Measurements from ENCODE around the gene SLC30A9. TPM values are rescaled to one million over a fixed set of nuclear protein-coding genes. Genes with fewer than 3 reads are reported as not detected.

The SLC30A9 gene
- total and polyA plus RNA-seq, 7 donors, result 10.9 to 38.8 (median 32.6) TPM

GRCh38 chr4:42050516-42051249 lies 60.4 kb downstream of the SLC30A9 start:
- H3K4me3 ChIP-seq, result no peak overlapping the region
- H3K9me3 ChIP-seq, result no peaks in the 10 kb centered on the region
- no peaks in the 10 kb centered on the region for H3K27me3 ChIP-seq (ENCODE audit: insufficient read depth in 3 of 3, low read length in 2 of 3)
- intact Hi-C loops (cut with DNase I), result no loop called here
- no peak for DNase-seq
- ATAC-seq, result no peak
- H3K36me3 ChIP-seq (ENCODE audit: insufficient read depth in 1 of 2, low read depth in 1 of 2), result peaks cover 0 to 50% of the 10 kb centered on the region in 2 donors
- no peaks in the 10 kb centered on the region for H3K4me1 ChIP-seq
- TF ChIP-seq, protein P1, sequence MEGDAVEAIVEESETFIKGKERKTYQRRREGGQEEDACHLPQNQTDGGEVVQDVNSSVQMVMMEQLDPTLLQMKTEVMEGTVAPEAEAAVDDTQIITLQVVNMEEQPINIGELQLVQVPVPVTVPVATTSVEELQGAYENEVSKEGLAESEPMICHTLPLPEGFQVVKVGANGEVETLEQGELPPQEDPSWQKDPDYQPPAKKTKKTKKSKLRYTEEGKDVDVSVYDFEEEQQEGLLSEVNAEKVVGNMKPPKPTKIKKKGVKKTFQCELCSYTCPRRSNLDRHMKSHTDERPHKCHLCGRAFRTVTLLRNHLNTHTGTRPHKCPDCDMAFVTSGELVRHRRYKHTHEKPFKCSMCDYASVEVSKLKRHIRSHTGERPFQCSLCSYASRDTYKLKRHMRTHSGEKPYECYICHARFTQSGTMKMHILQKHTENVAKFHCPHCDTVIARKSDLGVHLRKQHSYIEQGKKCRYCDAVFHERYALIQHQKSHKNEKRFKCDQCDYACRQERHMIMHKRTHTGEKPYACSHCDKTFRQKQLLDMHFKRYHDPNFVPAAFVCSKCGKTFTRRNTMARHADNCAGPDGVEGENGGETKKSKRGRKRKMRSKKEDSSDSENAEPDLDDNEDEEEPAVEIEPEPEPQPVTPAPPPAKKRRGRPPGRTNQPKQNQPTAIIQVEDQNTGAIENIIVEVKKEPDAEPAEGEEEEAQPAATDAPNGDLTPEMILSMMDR (IDR thresholded peaks at IDR 0.05), result no peak
- 90 to 96% (median 92%) methylated on average over 3 of the region's 3 CpGs for WGBS, 3 donors
- H3K27ac ChIP-seq, result no peak overlapping the region

- intact Hi-C loops (cut with DNase I), result no loop called here
- Histone ChIP-seq H3K4me1 (no peaks in the 10 kb centered on the region), H3K27me3 (ENCODE audit: insufficient read depth in 3 of 3, low read length in 2 of 3) (no peaks in the 10 kb centered on the region), H3K27ac (no peak overlapping the region), H3K9me3 (no peaks in the 10 kb centered on the region), H3K4me3 (no peak overlapping the region), H3K36me3 (ENCODE audit: insufficient read depth in 1 of 2, low read depth in 1 of 2) (peaks cover 8 to 60% of the 10 kb centered on the region in 2 donors)
- WGBS, 3 donors, result 94 to 97% (median 96%) methylated on average over 2 of the region's 2 CpGs
- ATAC-seq, result no peak
- TF ChIP-seq, protein P1 (IDR thresholded peaks at IDR 0.05), result no peak
- no peak for DNase-seq
Measured at GRCh38 chr4:42066402-42066801, 76.1 kb downstream of the SLC30A9 start.

GRCh38 chr4:42067264-42067663 lies 76.9 kb downstream of the SLC30A9 start:
- no peak overlapping the region for H3K4me3 ChIP-seq
- no peak for ATAC-seq
- no peaks in the 10 kb centered on the region for H3K27me3 ChIP-seq (ENCODE audit: insufficient read depth in 3 of 3, low read length in 2 of 3)
- no peak overlapping the region for H3K27ac ChIP-seq
- DNase-seq, result no peak
- intact Hi-C loops (cut with DNase I), result no loop called here
- no peaks in the 10 kb centered on the region for H3K9me3 ChIP-seq
- 47 to 50% (median 47%) methylated on average over 2 of the region's 2 CpGs for WGBS, 3 donors
- H3K36me3 ChIP-seq (ENCODE audit: insufficient read depth in 1 of 2, low read depth in 1 of 2), result peaks cover 8 to 61% of the 10 kb centered on the region in 2 donors
- no peaks in the 10 kb centered on the region for H3K4me1 ChIP-seq
- TF ChIP-seq, protein P1 (IDR thresholded peaks at IDR 0.05), result no peak

- no peaks in the 10 kb centered on the region for H3K9me3 ChIP-seq
- TF ChIP-seq, protein P1 (IDR thresholded peaks at IDR 0.05), result no peak
- H3K36me3 ChIP-seq (ENCODE audit: insufficient read depth in 1 of 2, low read depth in 1 of 2), result peaks cover 4 to 44% of the 10 kb centered on the region in 2 donors
- no peaks in the 10 kb centered on the region for H3K4me1 ChIP-seq
- H3K27ac ChIP-seq, result no peak overlapping the region
- intact Hi-C loops (cut with DNase I), result no loop called here
- WGBS, 3 donors, result 85 to 90% (median 88%) methylated on average over 4 of the region's 4 CpGs
- H3K27me3 ChIP-seq (ENCODE audit: insufficient read depth in 3 of 3, low read length in 2 of 3), result no peaks in the 10 kb centered on the region
- DNase-seq, result no peak
- H3K4me3 ChIP-seq, result no peak overlapping the region
- no peak for ATAC-seq
Measured at GRCh38 chr4:42070463-42070862, 80.1 kb downstream of the SLC30A9 start.

DNA sequence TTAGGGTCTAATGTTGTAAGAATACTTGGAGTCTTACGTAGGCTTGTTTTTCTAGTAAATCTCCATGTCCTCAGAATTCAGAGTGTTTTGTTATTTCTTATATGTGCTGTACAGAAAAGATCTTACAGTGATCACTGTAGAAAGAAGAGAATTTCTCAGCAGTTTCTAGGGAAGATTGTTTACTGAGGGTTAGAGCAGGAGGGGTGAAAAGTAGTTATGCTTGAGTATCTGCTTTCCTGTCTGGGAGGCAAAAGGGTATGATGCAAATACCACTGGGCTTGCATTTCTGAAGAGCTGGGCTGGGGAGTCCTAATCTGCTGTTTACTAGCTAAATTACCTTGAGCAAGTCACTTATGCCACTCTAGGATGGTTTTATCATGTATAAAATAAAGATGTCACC lies 84.0 kb downstream of the SLC30A9 start:
- TF ChIP-seq, protein P1 (IDR thresholded peaks at IDR 0.05), result no peak
- ATAC-seq (no peak), DNase-seq (no peak)
- H3K9me3 ChIP-seq, result no peaks in the 10 kb centered on the region
- no peaks in the 10 kb centered on the region for H3K27me3 ChIP-seq (ENCODE audit: insufficient read depth in 3 of 3, low read length in 2 of 3)
- 92 to 98% (median 96%) methylated on average over 1 of the region's 1 CpG for WGBS, 3 donors
- no peaks in the 10 kb centered on the region for H3K4me1 ChIP-seq
- peaks cover 0 to 26% of the 10 kb centered on the region in 2 donors for H3K36me3 ChIP-seq (ENCODE audit: insufficient read depth in 1 of 2, low read depth in 1 of 2)
- no peak overlapping the region for H3K27ac ChIP-seq
- intact Hi-C loops (cut with DNase I), result no loop called here
- no peak overlapping the region for H3K4me3 ChIP-seq
